HG02610 (cell line): Measurements from ENCODE around the gene C1QTNF1.

Source experiments
- ATAC-seq: cut with Tn5 transposase; IDR thresholded peaks from one replicate; pipeline ENCODE4 v1.9.1; 2021; ENCODE audit warnings: mild to moderate bottlenecking, moderate library complexity; ENCODE audit not compliant: unreplicated experiment

Gene C1QTNF1

GRCh38 chr17:79088997-79089328 is 65.0 kb downstream of the C1QTNF1 start:
- ATAC-seq = no peak

DNA sequence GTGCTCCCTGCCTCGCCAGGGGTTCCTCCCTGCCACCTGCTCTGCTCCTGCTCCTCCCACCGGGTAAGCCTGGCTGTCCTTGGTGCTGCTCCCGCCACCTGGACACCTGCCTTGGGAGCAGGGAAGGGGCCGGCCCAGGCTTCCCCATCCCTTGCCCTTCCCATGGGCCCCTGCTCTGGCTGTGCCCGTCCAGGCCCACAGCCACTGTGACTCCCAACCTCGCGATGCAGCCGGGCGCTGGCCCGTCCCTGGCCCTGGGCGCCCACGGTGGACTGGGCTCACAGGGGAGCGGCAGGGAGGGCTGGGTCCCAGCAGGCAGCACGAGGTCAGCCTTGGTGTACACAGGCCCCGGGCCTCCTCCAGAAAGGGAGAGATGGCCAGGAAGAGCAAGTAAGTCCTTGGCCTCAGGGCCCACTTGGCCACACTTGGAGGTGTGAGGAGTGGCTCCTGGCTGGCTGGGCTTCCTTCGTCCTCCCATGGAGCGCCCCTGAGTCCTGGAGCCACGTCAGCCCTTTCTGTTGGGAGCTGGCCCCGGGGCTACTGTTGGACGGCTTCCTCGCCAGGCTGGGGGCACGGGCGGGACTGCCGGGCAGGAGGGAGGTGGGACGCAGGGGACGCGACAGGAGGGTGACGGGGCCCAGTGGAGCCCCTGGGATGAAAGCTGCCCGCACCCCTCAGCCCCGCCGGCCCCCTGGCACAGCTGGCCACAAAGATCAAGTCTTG is 65.9 kb downstream of the C1QTNF1 start:
- no peak for ATAC-seq

- no peak for ATAC-seq
These were observed 66.7 kb downstream of the C1QTNF1 start for GRCh38 chr17:79090443-79091225.

GRCh38 chr17:79091226-79091670 is 67.3 kb downstream of the C1QTNF1 start:
- no peak for ATAC-seq

- no peak for ATAC-seq
These were observed 68.6 kb downstream of the C1QTNF1 start for GRCh38 chr17:79092567-79092966.

DNA sequence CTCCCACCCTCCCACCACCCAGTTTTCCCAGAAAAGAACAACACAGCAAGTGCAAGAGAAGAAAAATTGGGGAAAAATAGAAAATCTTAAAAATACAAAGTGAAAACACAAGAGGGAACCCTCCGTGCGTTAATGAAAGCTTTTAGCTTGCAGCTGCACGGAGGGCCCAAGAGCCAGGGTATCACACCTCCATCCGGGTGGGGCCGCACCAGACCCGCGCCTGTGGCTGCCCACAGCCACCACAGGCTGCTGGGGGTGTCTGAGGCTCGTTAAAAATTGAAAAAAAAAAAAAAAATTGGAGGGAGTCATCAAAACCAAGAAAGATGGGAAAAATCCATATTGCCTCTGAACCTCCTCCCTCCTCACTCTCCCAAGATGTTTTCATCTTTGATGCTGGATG is 69.3 kb downstream of the C1QTNF1 start:
- no peak for ATAC-seq

GRCh38 chr17:79094261-79094660 is 70.3 kb downstream of the C1QTNF1 start:
- no peak for ATAC-seq

- ATAC-seq = no peak
These were observed 71.5 kb downstream of the C1QTNF1 start for GRCh38 chr17:79095345-79096055.

- ATAC-seq = no peak
These were observed 72.5 kb downstream of the C1QTNF1 start for GRCh38 chr17:79096477-79096876.

- ATAC-seq = no peak
These were observed 73.5 kb downstream of the C1QTNF1 start for GRCh38 chr17:79097226-79098055.

- ATAC-seq = no peak
These were observed 74.4 kb downstream of the C1QTNF1 start for GRCh38 chr17:79098282-79098867.
